RKO (cell line): ENCODE results near the gene ST7.
"Not testable (repeated sequence)": the region's sequence is repeated elsewhere in the genome, so short reads cannot be mapped to it uniquely, and the experiment has no call there.

Experiments used
- DNase-seq: peaks from one replicate; pipeline ENCODE4 v3.0.0-alpha.2; 2016; ENCODE audit warnings: low spot score

The ST7 gene, protein sequence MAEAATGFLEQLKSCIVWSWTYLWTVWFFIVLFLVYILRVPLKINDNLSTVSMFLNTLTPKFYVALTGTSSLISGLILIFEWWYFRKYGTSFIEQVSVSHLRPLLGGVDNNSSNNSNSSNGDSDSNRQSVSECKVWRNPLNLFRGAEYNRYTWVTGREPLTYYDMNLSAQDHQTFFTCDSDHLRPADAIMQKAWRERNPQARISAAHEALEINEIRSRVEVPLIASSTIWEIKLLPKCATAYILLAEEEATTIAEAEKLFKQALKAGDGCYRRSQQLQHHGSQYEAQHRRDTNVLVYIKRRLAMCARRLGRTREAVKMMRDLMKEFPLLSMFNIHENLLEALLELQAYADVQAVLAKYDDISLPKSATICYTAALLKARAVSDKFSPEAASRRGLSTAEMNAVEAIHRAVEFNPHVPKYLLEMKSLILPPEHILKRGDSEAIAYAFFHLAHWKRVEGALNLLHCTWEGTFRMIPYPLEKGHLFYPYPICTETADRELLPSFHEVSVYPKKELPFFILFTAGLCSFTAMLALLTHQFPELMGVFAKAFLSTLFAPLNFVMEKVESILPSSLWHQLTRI

GRCh38 chr7:116953372-116953905, at the start of gene ST7:
Gene ST7, plus strand, starts transcription at chr7:116953501. Its CDS starts 40 bp downstream, at chr7:116953541.
- peak; percentile 90 for DNase-seq

DNA sequence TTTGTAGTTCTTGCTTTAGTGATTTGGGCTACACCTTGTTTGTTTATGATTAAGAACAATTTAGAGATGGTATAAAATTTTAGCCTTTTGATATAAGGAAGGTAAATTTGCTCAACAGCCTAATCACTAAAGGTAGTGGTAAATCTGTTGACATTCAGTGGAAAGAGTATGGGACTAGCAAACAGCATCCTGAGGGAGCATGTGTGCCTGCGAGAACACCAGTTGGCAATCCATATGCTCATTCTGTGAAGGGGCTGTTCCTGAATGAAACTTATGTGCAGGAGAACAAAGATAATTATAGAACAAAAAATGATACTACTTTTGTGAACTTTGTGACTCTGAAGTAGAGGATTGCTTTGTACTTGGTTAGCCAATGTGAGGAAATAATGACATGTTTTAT, 46.9 kb upstream of the ST7 start:
- DNase-seq: no peak

GRCh38 chr7:116910383-116910782, 42.9 kb upstream of the ST7 start:
- no peak for DNase-seq

DNA sequence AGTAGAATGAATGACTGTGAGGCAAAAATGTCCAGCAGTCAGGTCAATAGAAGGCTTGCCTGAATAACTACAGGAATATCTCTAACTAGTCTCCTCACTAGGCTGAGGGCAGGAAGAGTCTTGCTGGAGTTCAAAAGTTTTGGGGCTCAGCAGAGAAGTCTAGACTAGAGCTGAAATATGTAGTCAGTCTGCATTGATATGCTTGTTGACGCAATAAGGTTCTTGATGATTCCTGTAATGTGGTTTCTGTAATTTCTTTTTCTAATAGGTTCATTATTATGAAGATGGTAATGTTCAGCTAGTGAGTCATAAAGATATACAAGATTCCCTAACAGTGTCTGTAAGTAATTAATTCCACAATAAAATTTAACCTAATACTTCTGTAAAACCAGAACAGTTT, 41.5 kb upstream of the ST7 start:
- no peak for DNase-seq

DNA sequence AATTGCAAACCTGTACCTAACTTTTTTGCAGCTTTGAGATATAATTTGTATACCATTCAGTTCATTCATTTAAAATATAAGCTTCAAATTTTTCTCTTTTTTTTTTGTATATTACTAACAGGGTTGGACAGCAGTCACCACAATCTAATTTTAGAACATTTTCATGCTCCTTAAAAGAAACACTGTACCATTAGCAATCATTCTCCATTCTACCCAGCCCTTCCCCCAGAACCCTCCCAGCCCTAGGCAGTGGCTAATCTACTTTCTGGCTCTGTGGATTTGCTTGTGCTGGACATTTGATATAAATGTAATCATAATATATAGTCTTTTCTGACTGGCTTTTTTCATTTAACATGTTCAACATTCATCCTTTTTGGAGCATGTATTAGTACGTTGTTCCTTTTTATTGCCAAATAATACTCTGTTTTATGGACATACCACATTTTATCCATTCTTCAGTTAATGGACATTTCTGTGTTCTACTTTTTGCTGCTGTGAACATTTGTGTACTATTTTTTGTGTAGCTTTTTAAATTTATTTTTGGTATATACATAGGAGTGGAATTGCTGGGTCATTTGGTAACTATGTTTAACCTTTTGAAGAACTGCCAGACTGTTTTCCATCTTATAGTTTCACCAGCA, 40.9 kb upstream of the ST7 start:
- DNase-seq: no peak

DNA sequence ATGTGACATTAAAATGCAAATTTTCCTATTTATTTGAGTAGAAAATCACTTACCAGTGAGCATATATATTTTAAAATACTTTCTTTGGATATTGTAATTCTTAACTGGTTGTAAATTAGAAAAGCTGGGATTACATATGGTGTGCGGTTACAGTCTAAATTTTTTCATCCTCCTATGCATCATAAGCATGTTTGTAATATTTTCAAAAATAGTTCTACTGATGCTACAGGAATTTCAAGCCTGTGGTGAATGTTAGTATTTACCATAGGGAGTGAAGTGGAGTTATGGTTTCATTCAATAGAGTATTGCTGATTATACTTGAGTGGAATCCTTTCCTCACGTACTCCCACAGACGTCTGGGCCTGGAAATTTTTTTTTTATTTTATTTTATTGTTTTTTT, 34.6 kb upstream of the ST7 start:
- DNase-seq: no peak

DNA sequence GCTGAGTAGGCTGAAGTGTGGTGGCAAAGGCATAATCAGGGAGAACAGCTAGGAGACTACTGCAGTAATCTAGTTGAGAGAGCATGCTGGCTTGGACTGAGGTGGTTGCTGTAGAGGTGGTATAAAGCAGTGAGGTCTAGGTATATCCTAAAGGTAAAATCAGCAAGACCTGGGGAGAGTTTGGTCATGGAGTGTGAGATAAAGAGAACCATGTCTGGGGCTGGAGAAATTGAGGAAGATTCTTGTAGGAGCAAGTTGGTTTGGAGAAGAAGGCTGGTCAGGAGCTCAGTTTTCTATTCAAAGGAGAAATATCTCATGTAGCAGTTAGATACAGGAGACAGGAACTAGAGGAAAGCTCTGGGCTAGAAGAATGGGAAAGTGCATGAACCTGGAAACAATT, 32.9 kb upstream of the ST7 start:
- DNase-seq: no peak

- no peak for DNase-seq
Measured at GRCh38 chr7:116922545-116922944, 30.8 kb upstream of the ST7 start.

GRCh38 chr7:116924741-116925140, 28.6 kb upstream of the ST7 start:
- no peak for DNase-seq

GRCh38 chr7:116929021-116929420, 24.3 kb upstream of the ST7 start:
- no peak for DNase-seq

GRCh38 chr7:116929914-116930913, 23.1 kb upstream of the ST7 start:
- DNase-seq: peak; percentile 87

GRCh38 chr7:116932566-116932965, 20.7 kb upstream of the ST7 start:
- DNase-seq: no peak

DNA sequence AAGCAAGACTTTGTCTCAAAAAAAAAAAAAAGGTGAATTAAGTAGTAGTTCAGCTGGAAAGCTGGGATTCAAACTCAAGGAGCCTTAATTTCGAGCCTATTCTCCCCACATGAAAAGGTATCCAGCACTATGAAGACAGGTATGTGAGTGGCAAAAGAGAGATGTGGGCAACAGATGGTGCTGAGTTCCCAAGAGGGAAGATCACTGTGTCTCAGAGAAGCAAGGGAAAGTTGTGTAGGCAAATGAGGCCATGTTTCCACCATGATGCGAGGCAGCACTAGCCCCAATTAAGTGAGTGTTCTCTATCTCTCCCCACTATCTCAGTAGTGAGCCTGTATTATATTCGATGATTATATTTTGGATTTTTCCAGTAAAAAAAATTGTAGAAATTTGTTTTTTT, 19.8 kb upstream of the ST7 start:
- no peak for DNase-seq

DNA sequence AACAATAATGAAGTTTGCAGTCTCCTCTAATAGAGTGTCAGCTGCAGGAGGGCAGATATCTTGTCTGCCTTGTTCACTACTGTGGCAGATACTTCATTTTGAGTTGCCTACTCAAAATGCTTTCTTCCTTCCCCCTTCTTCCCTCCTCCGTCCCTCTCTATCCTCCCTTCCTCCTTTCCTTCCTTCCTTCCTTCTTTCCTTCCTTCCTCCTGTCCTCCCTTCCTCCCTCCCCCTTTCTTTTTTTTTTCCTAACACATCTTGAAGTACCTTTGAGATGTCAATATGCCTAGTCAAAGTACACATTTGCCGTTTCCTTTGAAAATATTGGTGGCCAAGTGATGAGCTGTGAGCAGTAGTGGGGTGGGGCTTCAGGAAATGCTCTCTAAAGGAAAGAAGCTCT, 18.7 kb upstream of the ST7 start:
- no peak for DNase-seq

GRCh38 chr7:116936844-116937243, 16.5 kb upstream of the ST7 start:
- DNase-seq: not testable (repeated sequence)

DNA sequence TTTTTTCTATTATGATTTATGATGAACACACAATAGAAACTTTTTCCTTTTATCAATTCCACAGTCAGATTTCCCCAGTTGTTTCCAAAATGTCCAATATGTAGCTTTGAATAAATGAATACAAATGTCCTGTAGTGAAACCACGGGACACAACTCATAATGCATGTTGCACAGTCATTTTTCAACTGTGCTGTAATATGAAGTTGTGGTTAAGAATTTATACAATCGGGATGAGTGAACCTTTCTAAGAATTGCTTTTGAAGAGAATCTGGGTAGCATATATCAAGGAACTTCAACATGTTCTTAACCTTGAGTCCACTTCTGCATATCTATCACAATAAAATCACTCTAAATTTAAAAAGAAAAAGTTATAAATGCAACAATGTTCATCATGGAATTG, 14.6 kb upstream of the ST7 start:
- DNase-seq: no peak

DNA sequence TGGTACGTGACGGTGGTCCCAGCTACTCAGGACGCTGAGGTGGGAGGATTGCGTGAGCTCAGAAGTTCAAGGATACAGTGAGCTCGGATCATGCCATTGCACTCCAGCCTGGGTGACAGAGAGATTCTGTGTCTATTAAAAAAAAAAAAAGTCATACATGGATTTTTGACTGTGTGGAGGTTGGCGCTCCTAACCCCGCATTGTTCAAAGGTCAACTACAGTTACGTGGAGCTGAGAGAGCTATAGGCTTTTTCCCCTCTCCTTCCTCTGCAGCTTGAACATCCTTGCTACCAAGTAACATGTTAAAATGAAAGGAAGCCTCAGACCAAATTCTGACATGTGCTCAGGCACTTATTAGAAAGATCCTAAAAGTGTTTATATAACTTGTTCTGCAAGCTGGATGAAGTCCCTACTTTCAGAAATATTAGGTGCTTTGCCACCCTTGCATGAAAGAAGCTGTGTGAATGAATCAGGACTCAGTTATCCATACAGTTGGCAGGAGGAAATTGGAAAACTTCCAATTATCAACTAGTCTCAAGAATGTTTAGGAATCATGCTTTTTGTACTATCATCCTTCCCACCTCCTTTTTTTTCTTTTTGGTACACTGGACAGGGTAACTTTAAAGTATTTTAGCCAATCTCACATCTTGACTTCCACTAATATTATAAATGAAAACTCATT, 12.5 kb upstream of the ST7 start:
- DNase-seq: no peak

GRCh38 chr7:116942504-116942903, 10.8 kb upstream of the ST7 start:
- DNase-seq: no peak

- DNase-seq: no peak
Measured at GRCh38 chr7:116948934-116949333, 4.4 kb upstream of the ST7 start.

DNA sequence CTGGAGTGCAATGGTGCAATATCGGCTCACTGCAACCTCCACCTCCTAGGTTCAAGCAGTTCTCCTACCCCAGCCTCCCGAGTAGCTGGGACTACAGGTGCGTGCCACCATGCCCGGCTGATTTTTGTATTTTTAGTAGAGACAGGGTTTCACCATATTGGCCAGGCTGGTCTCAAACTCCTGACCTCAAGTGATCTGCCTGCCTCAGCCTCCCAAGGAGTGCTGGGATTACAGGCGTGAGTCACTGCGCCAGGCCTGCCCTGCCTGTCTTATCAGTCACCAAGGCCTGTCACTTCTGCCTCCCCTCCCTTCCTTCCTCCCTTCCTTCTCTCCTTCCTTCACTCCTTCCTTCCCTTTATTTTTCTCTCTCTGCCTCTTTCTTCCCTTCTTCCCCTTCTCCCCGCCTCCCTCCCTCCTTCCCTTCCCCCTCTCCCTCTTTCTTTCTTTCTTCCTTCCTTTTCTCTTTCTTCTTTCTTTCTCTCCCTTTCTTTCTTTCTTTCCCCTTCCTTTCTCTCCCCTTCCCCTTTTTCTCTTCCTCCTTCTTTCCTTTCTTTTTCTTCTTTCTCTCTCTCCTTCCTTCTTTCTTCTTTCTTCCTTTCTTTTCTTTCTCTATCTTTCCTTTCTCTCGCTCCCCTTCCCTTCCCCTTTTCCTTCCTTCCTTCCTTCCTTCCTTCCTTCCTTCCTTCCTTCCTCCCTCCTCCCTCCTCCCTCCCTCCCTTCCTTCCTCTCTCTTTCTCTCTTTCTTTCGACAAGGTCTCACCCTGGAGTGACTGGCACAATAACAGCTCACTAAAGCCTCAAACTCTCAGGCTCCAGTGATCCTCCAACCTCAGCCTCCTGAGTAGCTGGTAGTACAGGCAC, 3.1 kb upstream of the ST7 start:
- DNase-seq: no peak
